Stimulated activated CD8-positive, alpha-beta memory T cell treated with anti-CD3 and anti-CD28 coated beads, Interleukin-15, amount 100 ng/mL, for 1 hour (primary cell): ENCODE results near the gene COL12A1.
"Not testable (repeated sequence)": the region's sequence is repeated elsewhere in the genome, so short reads cannot be mapped to it uniquely, and the experiment has no call there.

Source experiments
- DNase-seq: peaks from one replicate; pipeline ENCODE4 v3.0.0-alpha.2; 2020; ENCODE audit warnings: low read depth

Gene COL12A1

DNA sequence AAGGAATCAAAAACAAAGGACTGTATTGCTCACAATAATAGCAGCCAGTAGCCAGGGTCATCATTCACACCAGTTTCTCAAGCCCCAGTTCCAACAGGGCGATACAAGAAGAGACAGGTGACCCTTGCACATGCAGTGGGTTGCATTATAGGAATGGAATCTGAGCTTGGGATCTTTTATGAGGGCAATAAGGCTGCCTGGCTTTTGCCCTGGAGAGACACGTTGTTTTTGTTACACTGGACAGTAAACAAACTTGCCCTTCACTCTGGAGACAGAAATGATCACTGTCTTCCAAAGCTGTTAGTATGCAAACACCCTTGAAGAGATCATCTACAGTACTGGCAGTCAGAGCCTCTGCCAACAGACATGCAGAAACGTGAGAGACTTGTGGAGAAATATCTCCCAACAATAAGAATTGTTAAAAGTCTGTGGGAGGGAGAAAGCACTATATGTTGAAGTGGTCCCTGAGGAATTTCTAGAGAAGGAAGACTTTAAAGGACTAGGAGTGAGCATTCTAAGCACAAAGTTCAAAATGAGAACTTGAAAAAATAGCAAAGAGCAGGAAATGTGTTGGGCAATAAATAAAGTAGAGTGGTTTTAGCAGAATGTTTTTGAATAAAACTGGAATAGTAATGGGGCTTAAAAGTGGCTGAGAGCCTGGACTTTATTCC lies 6.2 kb upstream of the COL12A1 start:
- DNase-seq: no peak

DNA sequence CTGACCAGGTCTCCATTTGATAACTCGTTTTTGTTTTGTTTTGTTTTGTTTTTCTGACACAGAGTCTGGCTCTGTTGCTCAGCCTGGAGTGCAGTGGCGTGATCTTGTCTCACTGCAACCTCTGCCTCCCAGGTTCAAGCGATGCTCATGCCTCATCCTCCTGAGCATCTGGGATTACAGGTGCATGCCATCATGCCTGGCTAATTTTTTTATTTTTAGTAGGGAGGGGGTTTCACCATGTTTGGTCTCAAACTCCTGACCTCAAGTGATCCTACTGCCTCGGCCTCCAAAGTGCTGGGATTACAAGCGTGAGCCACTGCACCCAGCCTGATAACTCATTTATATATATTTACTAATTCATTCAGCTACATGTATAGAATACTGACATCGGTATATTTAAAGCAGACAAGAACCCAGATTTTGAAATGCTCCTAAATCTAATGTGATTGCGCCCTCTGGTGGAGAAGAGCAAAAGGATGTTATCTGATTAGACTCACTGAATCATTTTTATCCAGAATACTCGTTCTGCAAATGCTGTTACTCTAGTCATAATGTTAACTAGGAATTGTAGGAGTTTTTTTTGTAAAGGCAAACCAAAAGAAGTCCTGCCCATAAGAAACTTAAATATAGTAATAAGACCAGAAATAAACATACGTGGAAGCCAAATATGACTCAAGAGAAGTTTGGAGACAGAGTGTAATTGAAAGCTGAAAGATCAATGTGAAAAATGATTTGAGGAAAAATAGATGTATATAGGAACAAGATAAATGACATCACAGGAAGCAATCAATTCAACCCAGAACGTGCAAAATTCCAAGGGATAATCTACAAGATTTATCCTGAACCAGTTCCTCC lies 5.3 kb upstream of the COL12A1 start:
- DNase-seq: peak; percentile 25

DNA sequence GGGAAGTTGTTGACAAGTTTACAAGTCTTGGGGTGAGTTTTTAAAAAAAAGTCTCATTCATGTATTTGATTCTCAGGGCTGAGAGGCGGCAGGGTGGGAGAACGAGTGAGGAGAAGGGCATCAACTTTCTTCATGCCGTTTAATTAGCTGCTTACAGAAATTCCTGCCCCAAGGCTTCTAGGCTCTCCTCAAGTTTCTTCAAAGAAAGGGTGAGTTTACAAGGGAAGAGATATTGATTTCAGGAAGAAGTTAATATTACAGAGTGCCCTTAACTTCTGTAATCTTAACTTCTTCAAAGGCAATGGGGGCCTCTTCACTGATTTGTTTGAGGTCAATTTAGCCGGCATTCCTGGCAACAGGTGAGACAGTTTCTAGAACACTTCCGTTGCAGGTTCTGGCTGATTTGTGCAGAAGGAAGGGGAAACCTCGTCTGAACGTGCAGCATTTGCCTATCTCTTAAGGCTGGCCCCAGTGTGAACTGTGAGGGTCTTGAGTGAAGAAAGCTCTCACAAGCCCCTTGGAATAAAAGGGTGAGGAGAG lies 3.4 kb upstream of the COL12A1 start:
- DNase-seq: no peak

DNA sequence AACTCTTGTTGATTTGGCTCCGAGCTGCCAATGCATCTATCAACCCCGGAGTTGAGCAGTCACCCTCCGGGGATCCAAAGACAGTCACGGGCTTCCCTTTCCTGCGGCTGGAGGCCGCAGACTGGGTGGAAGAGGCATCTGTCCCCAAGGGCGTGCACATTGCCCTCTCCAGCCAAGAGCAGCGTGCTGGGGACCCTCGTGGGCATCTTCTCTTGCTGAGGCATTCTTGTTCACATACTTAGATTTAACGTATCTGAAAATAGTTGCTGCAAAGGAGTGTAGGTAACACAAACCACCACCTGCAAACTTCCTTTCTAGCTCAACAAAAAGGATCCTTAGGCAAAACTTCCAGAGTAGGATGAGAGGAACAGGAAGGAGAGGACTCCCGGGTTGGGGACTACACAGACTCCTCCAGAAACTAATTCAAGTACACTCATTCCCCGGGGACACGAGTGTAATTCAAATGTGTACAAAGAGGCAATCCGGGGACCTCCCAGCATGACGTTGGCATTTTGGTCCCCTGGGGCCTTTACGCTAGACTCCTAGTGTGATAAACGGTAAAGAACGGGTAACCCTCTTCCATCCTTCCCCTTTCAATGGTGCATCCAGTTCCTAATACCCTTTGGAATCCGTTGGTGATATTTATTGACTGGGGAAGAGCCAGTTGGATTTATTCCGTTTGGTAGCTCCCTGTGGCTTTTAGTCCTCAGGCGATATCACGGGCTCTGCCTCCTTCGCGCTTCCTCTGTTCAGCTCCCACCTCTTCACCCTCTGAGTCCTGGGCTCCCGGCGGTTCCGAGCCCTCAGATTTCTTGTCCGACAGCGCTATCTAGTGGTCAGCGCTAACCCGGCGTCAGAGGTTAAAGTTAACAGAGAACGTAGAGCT lies 2.7 kb upstream of the COL12A1 start:
- DNase-seq: peak; percentile 71

DNA sequence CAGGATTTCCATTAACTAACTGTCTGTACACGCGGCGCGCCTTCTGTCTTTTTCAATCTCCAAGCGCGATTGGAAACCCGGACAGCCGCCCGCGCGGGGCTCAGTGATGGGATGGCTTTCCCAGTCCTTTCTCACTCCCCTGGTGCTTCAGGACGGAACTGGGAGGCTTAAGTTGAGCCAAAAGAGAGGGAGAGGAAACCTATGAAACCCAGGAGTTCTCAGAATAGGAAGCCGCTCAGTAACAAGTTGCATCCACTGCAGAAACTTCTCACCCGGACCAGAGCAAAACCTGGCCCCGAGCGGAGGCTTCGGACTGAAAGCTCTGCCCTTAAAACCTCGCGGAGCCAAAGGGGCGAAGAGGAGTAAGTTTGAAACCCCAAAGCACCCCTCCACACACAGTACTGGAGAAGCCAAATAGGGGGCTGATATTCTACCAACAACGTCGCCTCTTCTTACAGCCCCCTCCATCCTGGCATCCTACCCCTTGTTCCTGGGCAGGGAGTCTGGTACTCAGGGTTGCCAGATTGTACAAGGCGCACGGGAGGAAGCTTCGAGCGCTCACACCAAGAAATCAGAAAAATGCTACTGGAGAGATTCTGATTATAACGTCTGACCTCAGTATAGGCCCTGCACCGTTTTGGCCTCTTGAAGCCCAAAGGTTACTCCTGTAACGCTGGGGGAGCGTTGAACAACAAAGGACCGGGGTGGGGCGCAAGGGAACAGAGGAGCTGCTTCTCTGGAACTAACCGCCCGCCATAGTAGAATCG lies 906 bp upstream of the COL12A1 start:
- DNase-seq: no peak

DNA sequence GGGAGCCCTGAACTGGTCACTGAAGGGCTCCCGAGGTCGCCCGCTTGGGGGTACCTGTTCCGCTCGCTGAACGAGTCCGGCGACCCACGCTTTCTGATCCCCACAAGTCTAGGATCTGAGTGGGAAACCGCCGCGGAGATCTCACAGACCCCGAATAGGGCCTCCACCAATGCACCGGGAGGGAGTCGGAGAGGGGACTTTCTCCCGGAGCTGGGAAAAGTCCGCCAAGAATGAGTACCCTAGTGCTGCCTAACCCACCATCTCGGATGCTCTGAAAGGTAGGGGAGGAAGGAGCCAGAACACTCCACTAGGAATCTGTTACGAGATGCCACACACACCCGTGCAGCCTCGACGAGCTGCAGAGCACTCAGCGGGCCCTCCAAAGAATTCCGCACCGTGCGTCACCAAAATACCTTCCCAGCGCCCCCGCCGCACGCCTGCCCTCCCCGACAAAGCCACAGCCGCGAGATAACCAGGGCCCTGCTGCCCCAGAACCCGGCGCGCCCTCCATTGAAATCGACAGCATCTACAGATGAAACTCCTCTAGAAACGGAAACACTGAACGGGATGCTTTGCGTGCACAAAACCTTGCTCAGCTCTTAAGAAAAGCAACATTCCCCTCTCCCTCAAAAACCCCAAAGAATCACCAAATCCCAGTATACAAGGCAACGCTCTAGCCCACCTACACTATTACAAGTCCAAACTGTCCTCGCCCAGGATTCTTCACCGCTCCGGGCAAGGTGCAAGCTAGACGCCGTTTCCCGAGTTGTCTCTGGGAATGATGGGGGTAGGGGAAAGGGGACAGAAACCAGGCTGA lies 686 bp downstream of the COL12A1 start:
- no peak for DNase-seq

DNA sequence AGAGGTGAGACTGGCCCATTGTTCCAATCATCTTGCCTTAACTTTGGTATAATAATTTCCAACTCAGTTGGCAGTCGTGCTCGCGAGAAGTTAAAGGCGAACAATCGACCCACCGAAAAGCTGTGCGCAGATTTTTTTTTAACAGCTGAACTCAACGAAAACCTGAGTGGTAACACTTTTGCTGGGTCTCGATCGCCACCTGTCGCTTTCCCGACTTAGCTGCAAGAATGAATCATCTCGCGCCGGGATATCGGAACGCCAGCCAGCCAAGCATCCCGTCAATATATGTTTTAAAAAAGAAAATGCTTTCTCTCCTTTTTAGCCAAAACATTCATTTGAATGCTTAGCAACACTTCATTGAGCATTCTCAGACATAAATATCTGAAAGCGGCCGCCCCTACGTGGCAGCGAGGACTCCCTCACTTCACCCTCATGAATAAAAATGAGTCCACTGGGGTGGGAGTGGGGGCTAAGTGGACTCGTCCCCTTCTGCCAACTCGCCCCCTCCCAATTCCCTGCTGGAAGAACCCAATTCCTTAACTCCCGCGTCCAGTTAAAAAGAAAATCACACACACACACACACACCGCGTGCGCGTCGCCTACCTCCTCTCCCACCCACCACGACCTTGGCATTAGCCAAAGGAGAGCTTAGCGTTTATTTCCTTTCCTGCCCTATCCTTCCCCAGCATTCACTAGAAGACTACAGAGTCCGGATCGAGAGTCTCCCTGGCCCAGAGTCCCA lies 1.5 kb downstream of the COL12A1 start:
- no peak for DNase-seq

DNA sequence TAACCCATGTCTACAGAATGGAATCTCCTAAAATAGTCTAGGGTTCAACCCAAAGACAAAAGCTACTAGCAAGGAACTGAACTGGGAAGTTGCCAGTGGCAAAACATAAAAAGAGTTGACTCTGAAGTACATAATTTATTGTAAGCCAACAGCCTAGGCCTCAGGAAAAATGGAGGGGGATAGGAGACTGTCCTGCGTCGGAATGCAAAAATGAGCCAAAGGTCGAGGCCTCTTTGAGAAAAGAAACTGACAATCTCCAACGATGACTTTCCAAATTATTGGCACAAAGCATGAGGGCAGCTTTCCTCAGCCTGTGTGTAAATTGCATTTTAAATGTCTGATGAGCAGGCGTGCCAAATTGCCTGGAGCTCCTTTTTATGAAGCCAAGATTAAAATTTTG lies 2.1 kb downstream of the COL12A1 start:
- no peak for DNase-seq

DNA sequence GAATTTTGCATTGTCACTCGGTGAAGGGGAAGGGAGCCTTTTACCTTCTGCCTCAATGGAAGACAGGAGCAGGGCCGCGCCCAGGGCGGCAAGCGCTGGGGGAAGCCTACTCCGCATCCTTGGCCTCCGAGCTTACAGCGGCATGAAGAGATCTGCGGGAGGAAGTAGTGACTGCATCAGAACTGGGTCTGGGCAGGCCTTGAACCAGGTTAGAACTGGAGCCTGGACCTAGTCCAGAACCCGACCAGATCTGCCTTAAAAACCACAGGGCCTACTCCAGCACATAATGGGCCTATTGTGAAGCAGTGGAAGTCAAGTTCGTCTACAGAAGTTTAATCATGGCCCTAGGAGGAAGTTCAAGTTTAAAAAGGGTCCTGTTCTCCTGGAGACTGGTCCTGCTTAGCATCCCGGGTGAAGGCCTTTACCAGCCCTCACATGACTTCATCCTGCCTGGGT lies 3.1 kb downstream of the COL12A1 start:
- DNase-seq: no peak

DNA sequence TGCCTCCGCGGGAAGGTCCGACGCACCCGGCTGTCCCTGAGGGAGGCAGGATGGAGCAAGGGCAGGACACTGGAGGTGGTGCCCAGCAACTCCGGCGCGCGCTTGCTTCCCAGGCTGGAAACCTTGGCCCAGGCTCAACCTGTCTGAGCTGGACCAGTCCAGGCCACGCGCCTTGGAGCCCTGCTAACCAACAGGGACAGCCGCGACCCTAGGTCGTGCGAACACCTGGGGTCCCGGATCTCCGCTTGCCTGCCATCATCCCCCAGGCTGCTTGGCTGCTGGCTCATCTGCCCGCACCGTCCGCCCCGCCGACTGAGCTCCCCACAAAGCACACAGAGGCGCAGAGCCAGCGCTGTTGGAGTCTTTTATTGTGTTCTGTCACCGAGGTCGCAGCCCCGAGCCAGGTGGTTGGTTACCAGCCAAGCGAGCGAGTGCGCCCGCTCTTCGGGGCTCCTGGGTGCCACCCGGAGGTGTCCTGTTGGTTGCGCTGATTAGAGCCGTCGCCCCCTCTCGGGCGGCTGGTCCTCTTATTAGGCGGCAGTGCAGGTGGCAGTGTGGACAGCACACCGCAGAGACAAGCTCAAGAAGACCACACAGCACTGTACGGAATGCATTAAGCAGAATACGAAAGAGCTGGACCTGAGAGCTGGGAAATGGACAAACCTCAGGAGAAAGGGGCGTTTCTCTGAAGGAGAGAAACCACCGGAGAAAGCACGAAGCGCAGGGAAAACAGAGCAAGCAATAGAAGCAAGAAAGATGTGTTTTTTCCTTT lies 3.8 kb downstream of the COL12A1 start:
- DNase-seq: no peak

DNA sequence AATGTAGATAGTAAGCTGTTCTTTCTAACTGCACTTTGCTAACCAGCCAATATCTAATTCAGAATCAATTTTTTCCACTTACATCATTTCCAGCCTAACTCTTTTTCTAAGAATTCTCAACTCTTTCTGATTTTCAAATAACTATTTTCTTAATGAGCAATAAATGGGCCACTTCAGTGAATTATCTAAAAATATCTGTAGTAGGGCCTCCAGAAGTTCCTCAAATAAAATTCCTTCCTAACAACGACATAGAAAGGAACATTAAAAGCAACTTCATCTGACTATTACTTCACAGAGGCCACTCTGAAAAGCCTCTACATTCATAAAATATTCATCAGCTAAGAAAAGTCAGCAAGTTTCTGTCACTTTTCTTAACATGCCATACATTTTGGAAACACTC lies 4.8 kb downstream of the COL12A1 start:
- DNase-seq: no peak

DNA sequence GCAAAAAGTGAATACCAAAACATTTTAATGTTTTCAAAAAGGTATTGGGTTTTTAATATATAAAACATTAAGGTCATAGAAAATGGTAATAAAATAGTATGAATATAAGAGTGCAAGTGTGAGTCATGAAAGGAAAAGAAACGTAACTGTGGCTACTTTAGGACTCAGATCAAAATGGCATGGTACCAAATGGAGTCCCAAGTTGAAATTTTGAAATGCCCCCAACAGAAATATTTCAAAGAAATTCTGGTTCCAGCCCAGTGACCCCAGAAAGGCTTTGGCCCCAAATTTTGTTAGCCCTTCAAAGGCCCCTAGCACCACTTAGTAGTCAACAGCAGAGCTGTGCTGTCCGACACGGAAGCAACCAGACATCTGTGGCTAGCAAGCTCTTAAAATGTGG lies 6.0 kb downstream of the COL12A1 start:
- no peak for DNase-seq

DNA sequence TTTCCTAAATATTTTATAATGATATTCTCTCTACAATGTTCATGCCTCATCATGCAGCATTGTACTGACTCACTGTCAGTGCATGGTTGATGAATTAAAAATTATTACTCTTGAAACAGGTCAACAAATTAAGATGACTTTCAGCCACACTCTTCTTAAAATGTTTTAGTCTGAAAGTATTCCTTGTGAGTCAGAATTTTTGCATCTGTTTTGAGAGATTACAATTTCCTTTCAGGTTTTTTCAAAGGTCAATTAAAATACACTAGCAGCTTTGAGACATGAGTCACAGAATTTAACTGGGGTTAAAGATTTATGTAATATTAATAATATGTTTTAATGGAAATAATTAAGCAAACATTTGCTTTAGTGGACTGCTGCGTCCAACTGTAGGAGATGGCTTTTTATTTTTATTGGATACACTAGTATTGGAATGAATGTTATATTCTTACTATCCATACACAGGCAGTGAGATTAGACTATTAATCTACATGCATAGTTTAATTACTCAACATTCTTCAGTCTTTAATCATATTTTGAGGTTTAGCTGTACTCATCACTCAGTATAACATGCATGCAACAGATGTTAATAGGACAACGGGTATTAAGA lies 9.7 kb downstream of the COL12A1 start:
- DNase-seq: no peak

DNA sequence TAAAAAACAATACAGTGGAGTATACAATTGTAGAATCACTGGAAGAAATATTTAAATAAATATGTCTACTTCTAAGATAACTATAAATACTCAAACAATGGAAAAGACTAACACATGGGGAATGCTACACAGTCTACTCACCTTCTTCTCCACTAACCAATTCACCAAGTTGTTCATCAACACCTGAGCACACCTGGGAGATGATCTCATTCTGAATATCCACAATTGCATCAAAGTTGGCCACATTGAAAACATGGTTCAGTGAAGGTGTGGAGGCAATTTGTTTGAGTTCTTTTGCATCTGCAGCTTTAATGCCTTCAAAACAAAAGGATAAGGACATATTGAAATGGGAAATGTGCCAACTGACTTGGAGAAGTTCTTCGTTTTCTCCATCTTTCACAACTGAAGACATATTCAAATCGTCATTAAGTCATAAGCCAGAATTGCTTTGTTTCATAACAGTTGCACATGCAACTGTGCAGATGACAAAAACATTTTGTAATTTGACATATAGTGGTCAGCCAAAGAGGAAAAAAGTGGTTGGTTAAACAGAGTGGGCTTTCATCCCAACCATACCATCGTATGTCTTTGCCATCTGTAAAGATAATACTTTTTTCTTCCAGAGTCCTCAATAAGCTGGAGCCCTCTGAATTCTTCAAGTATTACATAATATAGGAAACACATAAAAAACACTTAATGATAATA lies 17.5 kb downstream of the COL12A1 start:
- no peak for DNase-seq

DNA sequence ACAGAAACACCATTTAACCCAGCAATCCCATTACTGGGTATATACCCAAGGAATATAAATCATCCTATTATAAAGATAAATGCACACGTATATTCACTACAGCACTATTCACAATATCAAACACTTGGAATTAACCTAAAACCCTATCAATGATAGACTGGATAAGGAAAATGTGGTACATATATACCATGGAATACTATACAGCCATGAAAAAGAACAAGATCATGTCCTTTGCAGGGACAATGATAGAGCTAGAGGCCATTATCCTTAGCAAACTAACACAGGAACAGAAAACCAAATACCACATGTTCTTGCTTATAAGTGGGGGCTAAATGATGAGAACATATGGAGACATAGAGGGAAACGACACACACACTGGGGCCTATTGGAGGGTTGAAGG lies 19.3 kb downstream of the COL12A1 start:
- not testable (repeated sequence) for DNase-seq

DNA sequence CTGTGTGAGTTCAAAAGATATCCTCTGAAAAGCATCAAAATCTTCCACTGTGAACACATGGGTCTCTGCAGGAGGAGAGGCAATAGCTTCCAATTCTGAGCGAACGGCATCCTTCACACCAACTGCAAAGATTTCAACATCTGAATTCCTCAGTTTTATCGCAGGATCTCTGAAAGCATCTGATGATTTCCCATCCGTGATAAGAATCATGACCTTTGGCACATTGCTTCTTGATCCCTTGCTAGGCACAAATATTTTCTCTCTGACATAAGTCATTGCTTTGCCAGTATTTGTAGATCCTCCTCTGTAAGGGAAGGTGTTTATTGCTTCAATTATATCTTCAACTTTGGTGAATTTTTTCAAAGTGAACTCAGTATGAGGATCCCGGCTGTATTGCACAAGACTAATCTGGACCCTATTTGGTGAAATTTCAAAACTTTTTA lies 22.7 kb downstream of the COL12A1 start:
- no peak for DNase-seq

DNA sequence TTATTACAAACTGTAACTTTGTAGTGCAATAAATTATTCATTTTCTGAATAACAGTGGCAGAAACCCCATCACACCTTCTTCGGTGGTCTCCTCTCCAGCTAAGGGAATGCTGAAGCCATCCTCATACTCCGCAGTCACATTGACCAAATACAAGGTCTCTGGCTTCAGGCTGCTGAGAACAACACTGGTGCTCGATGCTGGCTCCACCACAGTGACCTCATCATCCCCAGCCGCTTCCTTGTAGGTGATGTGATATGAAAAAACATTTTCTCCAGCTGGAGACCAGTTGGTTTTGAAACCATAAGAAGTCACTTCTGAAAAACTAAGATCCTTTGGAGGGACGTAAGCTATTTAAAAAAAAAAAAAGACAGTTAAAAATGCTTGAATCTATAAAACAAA lies 25.0 kb downstream of the COL12A1 start:
- no peak for DNase-seq

DNA sequence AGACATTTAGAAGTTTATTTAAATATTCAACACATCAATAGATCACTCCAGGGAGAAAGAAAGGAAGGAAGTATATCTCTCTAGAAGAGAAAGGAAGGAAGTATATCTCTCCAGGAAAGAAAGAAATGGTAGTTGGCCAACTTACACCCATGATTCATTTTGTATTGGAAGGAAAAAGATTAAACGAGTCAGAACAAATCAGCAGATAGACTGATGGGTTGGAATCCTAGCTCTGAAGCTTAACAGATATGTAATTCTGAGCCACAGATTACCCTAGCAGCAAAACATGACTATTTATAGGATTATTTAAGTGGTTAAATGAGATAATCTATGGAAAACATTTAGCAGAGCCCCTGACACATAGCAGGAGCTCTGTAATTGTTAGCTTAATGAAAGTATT lies 27.1 kb downstream of the COL12A1 start:
- DNase-seq: no peak
